Measurements from ENCODE around the gene CMTR1.
A peak's percentile ranks its signal among the peaks of the same experiment; 100 is the strongest.

The CMTR1 gene

GRCh38 chr6:37479266-37479854 is 46.3 kb downstream of the CMTR1 start:
- DNase-seq (ENCODE audit: low spot score), result no peak

- no peak for DNase-seq (ENCODE audit: low spot score)
Observed at GRCh38 chr6:37480118-37480736, 47.2 kb downstream of the CMTR1 start.

GRCh38 chr6:37480951-37481534 is 48.0 kb downstream of the CMTR1 start:
- no peak for DNase-seq (ENCODE audit: low spot score)

- DNase-seq (ENCODE audit: low spot score), result no peak
Observed at GRCh38 chr6:37481711-37482605, 48.9 kb downstream of the CMTR1 start.

GRCh38 chr6:37482606-37483251 is 49.7 kb downstream of the CMTR1 start:
- DNase-seq (ENCODE audit: low spot score), result no peak

GRCh38 chr6:37483252-37483901 is 50.4 kb downstream of the CMTR1 start:
- no peak for DNase-seq (ENCODE audit: low spot score)

GRCh38 chr6:37483917-37484785 is 51.1 kb downstream of the CMTR1 start:
- peak; percentile 70 for DNase-seq (ENCODE audit: low spot score)

GRCh38 chr6:37484786-37485170 is 51.8 kb downstream of the CMTR1 start:
- no peak for DNase-seq (ENCODE audit: low spot score)

- no peak for DNase-seq (ENCODE audit: low spot score)
Observed at GRCh38 chr6:37485291-37485702, 52.3 kb downstream of the CMTR1 start.

GRCh38 chr6:37486121-37486839 is 53.3 kb downstream of the CMTR1 start:
- no peak for DNase-seq (ENCODE audit: low spot score)

- no peak for DNase-seq (ENCODE audit: low spot score)
Observed at GRCh38 chr6:37487591-37488380, 54.8 kb downstream of the CMTR1 start.

- DNase-seq (ENCODE audit: low spot score), result no peak
Observed at GRCh38 chr6:37488476-37488875, 55.5 kb downstream of the CMTR1 start.

GRCh38 chr6:37489697-37490336 is 56.8 kb downstream of the CMTR1 start:
- DNase-seq (ENCODE audit: low spot score), result no peak

- DNase-seq (ENCODE audit: low spot score), result no peak
Observed at GRCh38 chr6:37490536-37491170, 57.6 kb downstream of the CMTR1 start.

GRCh38 chr6:37491171-37491829 is 58.3 kb downstream of the CMTR1 start:
- no peak for DNase-seq (ENCODE audit: low spot score)

- no peak for DNase-seq (ENCODE audit: low spot score)
Observed at GRCh38 chr6:37491830-37492208, 58.8 kb downstream of the CMTR1 start.

- no peak for DNase-seq (ENCODE audit: low spot score)
Observed at GRCh38 chr6:37492236-37492972, 59.4 kb downstream of the CMTR1 start.
